Colon (tissue), 2 donors: Measurements from ENCODE around the gene CENPO.
"Not testable (repeated sequence)": the region's sequence is repeated elsewhere in the genome, so short reads cannot be mapped to it uniquely, and the experiment has no call there.

Experiments
- FAIRE-seq: peaks from 2 replicates; lab custom pipeline; 2012; peaks lifted over from hg19 to GRCh38; lab: Jason Lieb, UNC
- donor health status: control.
- donor health status: control.

CENPO gene

GRCh38 chr2:24788816-24789215 lies 4.4 kb upstream of the CENPO start:
- FAIRE-seq, result no peak

- FAIRE-seq, result no peak
Measured at GRCh38 chr2:24791452-24791851, 1.8 kb upstream of the CENPO start.

GRCh38 chr2:24792542-24792873 lies 717 bp upstream of the CENPO start:
- FAIRE-seq, result no peak

GRCh38 chr2:24793761-24794435 lies 673 bp downstream of the CENPO start:
- no peak for FAIRE-seq

GRCh38 chr2:24797644-24798043 lies 4.4 kb downstream of the CENPO start:
- no peak for FAIRE-seq

GRCh38 chr2:24800487-24800886 lies 7.3 kb downstream of the CENPO start:
- not testable (repeated sequence) for FAIRE-seq

GRCh38 chr2:24805811-24806660 lies 12.8 kb downstream of the CENPO start:
- FAIRE-seq, result not testable (repeated sequence)

GRCh38 chr2:24806661-24807036 lies 13.4 kb downstream of the CENPO start:
- FAIRE-seq, result no peak

- no peak for FAIRE-seq
Measured at GRCh38 chr2:24809316-24810007, 16.2 kb downstream of the CENPO start.

- no peak for FAIRE-seq
Measured at GRCh38 chr2:24813691-24814137, 20.5 kb downstream of the CENPO start.

GRCh38 chr2:24814516-24814915 lies 21.3 kb downstream of the CENPO start:
- no peak for FAIRE-seq

- FAIRE-seq, result no peak
Measured at GRCh38 chr2:24815171-24815570, 21.9 kb downstream of the CENPO start.

GRCh38 chr2:24816404-24816803 lies 23.2 kb downstream of the CENPO start:
- no peak for FAIRE-seq

- no peak for FAIRE-seq
Measured at GRCh38 chr2:24816884-24817283, 23.7 kb downstream of the CENPO start.

- FAIRE-seq, result no peak
Measured at GRCh38 chr2:24818721-24819167, 25.5 kb downstream of the CENPO start.

GRCh38 chr2:24819442-24820174 lies 26.4 kb downstream of the CENPO start:
- FAIRE-seq, result no peak

GRCh38 chr2:24820175-24820513 lies 26.9 kb downstream of the CENPO start:
- FAIRE-seq, result no peak

- FAIRE-seq, result no peak
Measured at GRCh38 chr2:24820598-24821432, 27.6 kb downstream of the CENPO start.

GRCh38 chr2:24821433-24821891 lies 28.2 kb downstream of the CENPO start:
- FAIRE-seq, result no peak

GRCh38 chr2:24822049-24822706 lies 29.0 kb downstream of the CENPO start:
- no peak for FAIRE-seq

- no peak for FAIRE-seq
Measured at GRCh38 chr2:24824071-24824588, 30.9 kb downstream of the CENPO start.
